ENCODE measurements around the gene FSHR.

Gene FSHR

DNA sequence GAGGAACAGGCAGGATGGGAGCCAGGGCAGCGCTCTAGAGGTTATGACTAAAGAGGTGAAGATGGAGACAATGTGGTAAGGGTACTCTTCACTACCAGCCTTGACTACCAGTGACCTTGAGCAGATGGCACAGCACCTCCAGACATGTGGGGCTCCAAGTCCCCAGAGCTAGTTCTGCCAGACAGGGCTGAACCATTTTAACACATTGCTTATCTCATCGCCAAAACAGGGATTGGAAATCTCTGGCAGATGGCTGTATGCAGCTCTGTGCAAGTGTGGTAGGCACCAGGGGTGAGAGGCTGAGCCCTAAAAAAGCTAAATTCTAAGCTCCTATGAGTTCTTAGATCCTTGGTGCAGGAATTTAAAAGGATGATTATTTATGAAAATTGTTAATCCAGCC is 41.3 kb downstream of the FSHR start:
- no peaks in the 10 kb centered on the region for H3K4me1 ChIP-seq (ENCODE audit: low read length)
- no peaks in the 10 kb centered on the region for H3K27me3 ChIP-seq (replicated peaks; ENCODE audit: insufficient read depth, low read length)
- H3K9me3 ChIP-seq (replicated peaks; ENCODE audit: insufficient read depth, low read length): no peaks in the 10 kb centered on the region

GRCh38 chr2:49111456-49111855 is 42.9 kb downstream of the FSHR start:
- no peak overlapping the region for H3K4me3 ChIP-seq (ENCODE audit: low read length)
- H2AFZ ChIP-seq (ENCODE audit: low read length): no peak overlapping the region
- H3K4me1 ChIP-seq (ENCODE audit: low read length): no peaks in the 10 kb centered on the region
- no peaks in the 10 kb centered on the region for H3K9me3 ChIP-seq (replicated peaks; ENCODE audit: insufficient read depth, low read length)
- H3K4me2 ChIP-seq (ENCODE audit: low read depth, low read length): no peak overlapping the region
- no peak overlapping the region for H3K27ac ChIP-seq (ENCODE audit: low read length)
- H3K79me2 ChIP-seq (ENCODE audit: low read length): no peaks in the 10 kb centered on the region
- H3K36me3 ChIP-seq (replicated peaks; ENCODE audit: insufficient read depth, low read length): no peaks in the 10 kb centered on the region
- no peak for DNase-seq
- H3K27me3 ChIP-seq (replicated peaks; ENCODE audit: insufficient read depth, low read length): no peaks in the 10 kb centered on the region
- no peaks in the 10 kb centered on the region for H3K9me2 ChIP-seq (replicated peaks; ENCODE audit: insufficient read depth, low read length)
- H4K20me1 ChIP-seq (ENCODE audit: insufficient read depth, low read length): no peaks in the 10 kb centered on the region
- H3F3A ChIP-seq (ENCODE audit: insufficient read depth, low read length): no peaks in the 10 kb centered on the region
- TF ChIP-seq EZH2phosphoT487 (IDR thresholded peaks at IDR 0.05; ENCODE audit: low read length) (no peak), EZH2 (optimal IDR thresholded peaks at IDR 0.05; ENCODE audit: low read depth, low read length) (no peak)
- TF ChIP-seq, protein P1, sequence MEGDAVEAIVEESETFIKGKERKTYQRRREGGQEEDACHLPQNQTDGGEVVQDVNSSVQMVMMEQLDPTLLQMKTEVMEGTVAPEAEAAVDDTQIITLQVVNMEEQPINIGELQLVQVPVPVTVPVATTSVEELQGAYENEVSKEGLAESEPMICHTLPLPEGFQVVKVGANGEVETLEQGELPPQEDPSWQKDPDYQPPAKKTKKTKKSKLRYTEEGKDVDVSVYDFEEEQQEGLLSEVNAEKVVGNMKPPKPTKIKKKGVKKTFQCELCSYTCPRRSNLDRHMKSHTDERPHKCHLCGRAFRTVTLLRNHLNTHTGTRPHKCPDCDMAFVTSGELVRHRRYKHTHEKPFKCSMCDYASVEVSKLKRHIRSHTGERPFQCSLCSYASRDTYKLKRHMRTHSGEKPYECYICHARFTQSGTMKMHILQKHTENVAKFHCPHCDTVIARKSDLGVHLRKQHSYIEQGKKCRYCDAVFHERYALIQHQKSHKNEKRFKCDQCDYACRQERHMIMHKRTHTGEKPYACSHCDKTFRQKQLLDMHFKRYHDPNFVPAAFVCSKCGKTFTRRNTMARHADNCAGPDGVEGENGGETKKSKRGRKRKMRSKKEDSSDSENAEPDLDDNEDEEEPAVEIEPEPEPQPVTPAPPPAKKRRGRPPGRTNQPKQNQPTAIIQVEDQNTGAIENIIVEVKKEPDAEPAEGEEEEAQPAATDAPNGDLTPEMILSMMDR (IDR thresholded peaks at IDR 0.05; ENCODE audit: low read length): no peak
- H3K9ac ChIP-seq (ENCODE audit: low read length): no peak overlapping the region

More for the DNA sequence above, 41.3 kb downstream of the FSHR start:
- Histone ChIP-seq H3K4me2 (ENCODE audit: low read depth, low read length) (no peak overlapping the region), H3K4me3 (ENCODE audit: low read length) (no peak overlapping the region), H3K79me2 (ENCODE audit: low read length) (no peaks in the 10 kb centered on the region), H3K27ac (ENCODE audit: low read length) (no peak overlapping the region), H3K9ac (ENCODE audit: low read length) (no peak overlapping the region), H3K9me2 (replicated peaks; ENCODE audit: insufficient read depth, low read length) (no peaks in the 10 kb centered on the region), H3K36me3 (replicated peaks; ENCODE audit: insufficient read depth, low read length) (no peaks in the 10 kb centered on the region), H4K20me1 (ENCODE audit: insufficient read depth, low read length) (no peaks in the 10 kb centered on the region), H2AFZ (ENCODE audit: low read length) (no peak overlapping the region), H3F3A (ENCODE audit: insufficient read depth, low read length) (no peaks in the 10 kb centered on the region)
- TF ChIP-seq, protein P1 (IDR thresholded peaks at IDR 0.05; ENCODE audit: low read length): no peak
- TF ChIP-seq EZH2phosphoT487 (IDR thresholded peaks at IDR 0.05; ENCODE audit: low read length) (no peak), EZH2 (optimal IDR thresholded peaks at IDR 0.05; ENCODE audit: low read depth, low read length) (no peak)
- DNase-seq: no peak

DNA sequence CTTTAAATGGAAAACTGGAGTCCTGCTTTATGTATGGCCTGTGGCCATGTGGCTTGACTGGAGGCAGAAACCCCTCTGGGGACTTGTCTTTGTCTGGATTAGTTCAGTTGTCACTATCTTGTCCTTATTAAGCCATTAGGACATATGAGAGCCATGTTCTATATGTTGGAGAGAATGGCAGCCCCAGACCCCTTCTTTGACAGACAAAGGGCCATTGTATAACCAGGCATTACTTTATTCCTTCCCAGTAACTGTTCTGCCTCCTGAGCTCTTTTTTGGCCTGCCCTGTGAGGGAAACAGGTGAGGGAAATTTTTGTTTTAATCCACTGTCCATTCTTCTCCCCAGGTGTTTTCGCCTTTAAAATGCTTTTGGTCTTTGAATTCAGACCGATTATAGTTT is 43.3 kb downstream of the FSHR start:
- TF ChIP-seq EZH2phosphoT487 (IDR thresholded peaks at IDR 0.05; ENCODE audit: low read length): no peak
- TF ChIP-seq EZH2 (optimal IDR thresholded peaks at IDR 0.05; ENCODE audit: low read depth, low read length): no peak
- TF ChIP-seq, protein P1 (IDR thresholded peaks at IDR 0.05; ENCODE audit: low read length): no peak

More for the DNA sequence above, 43.3 kb downstream of the FSHR start:
- H3K9me2 ChIP-seq (replicated peaks; ENCODE audit: insufficient read depth, low read length): no peaks in the 10 kb centered on the region
- no peaks in the 10 kb centered on the region for H3K79me2 ChIP-seq (ENCODE audit: low read length)
- H3K4me3 ChIP-seq (ENCODE audit: low read length): no peak overlapping the region
- no peaks in the 10 kb centered on the region for H4K20me1 ChIP-seq (ENCODE audit: insufficient read depth, low read length)
- H3K27ac ChIP-seq (ENCODE audit: low read length): no peak overlapping the region
- no peak overlapping the region for H2AFZ ChIP-seq (ENCODE audit: low read length)
- H3K4me2 ChIP-seq (ENCODE audit: low read depth, low read length): no peak overlapping the region
- no peaks in the 10 kb centered on the region for H3F3A ChIP-seq (ENCODE audit: insufficient read depth, low read length)
- H3K27me3 ChIP-seq (replicated peaks; ENCODE audit: insufficient read depth, low read length): no peaks in the 10 kb centered on the region
- H3K9ac ChIP-seq (ENCODE audit: low read length): no peak overlapping the region
- H3K36me3 ChIP-seq (replicated peaks; ENCODE audit: insufficient read depth, low read length): no peaks in the 10 kb centered on the region
- DNase-seq: no peak
- H3K4me1 ChIP-seq (ENCODE audit: low read length): no peaks in the 10 kb centered on the region
- no peaks in the 10 kb centered on the region for H3K9me3 ChIP-seq (replicated peaks; ENCODE audit: insufficient read depth, low read length)

Measured in MM.1S (cell line).